G401 (cell line): Measurements from ENCODE around the gene PLOD2. TPM values are rescaled to one million over a fixed set of nuclear protein-coding genes. Genes with fewer than 3 reads are reported as not detected.

Experiments used
- DNase-seq: peaks from one replicate; pipeline ENCODE4 v3.0.0-alpha.2; 2015; ENCODE audit warnings: low spot score
- in situ Hi-C: cut with HindIII; loops from 2 replicates; pipeline ENCODE4 v1.10.0; 2016; ENCODE audit warnings: low sequenced_read_pairs, mixed read lengths
- total RNA-seq: library from RNA; depleted of rRNA; stranded (reverse); fragments of >200 nt; shearing (Covaris generic); gene quantifications from 2 replicates; pipeline ENCODE4 v1.2.3, GENCODE V29; 2014

PLOD2 gene
- total RNA-seq, 1 experiment from 2014 or later, result 0.17 TPM

DNA sequence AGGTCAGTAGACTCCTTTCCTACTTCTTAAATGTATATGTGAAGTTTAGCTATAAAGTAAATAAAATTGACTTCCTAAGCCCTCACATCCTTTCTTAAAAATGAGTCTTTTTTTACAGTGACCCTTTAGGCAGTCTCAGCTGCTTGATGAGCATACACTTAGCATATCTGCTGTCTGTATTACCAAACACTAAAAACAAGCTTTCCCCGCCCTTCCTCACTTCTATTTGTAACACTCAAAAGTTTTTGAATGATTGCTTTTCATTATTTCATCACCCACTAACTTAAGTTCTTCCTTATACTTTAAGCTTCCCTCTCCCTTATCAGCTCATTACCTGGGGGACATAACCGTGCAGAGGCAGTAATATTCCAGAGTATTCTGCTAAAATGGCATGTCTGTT lies 89.4 kb downstream of the PLOD2 start:
- in situ Hi-C loops, result no loop called here

DNA sequence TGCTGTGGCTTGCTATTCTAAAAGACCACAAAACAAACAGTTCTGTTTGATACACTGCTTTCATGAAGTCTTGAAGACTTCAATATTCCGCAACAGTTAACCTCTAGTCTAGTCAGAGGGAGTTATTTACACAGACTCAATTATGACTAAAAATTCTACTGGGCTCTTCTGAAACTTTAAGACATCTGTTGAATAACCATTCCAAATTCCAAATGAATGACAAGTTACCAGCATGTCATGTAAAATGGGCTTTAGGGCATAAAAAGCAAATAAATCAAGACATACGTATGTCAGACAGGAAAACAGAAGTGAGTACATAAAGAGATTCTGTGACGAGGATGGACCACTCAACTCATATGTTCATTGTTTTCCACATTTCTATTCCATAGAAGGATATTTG lies 93.9 kb downstream of the PLOD2 start:
- no peak for DNase-seq
- in situ Hi-C loops, result no loop called here

More for the DNA sequence above, 89.4 kb downstream of the PLOD2 start:
- DNase-seq, result no peak

DNA sequence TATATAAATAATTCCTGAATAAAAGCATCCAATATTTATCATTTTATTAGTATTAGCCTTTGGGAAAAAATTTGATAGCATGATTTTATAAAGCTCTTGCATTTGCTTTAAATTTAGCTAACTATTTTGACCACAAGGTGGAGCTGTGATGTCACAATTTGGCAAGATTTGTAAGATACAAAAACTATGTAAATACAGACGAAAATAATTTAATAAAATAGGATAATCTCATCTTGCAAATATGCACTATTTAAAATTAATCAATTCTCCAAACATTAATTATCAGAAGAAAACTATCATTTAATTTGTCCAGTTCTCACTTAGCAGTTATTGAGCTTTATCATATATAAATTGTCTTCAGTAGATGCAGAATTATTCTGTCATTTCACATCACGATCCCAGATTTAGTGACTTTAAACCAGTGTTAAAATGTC lies 95.4 kb downstream of the PLOD2 start:
- DNase-seq, result peak; percentile 71
- in situ Hi-C loops, result no loop called here

DNA sequence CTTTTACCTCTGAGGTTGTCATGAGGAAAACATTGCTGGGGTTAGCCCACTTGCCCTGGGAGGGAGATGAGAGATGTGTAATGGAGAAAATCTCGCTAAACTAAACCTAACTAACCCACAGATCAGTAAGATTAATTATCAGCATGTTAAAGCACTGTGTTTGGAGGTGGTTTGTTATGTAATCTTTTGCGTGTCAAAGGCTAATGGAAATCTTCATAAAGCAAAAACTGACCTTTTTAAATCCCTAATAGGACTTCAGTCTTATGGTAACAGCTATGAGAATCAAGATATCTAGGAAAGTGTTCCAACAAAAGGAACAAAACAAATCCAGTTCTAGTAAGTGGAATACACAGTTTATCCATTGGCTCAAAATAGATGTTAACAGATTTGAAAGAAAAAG lies 102.7 kb downstream of the PLOD2 start:
- in situ Hi-C loops, result no loop called here
- DNase-seq, result no peak

- in situ Hi-C loops, result no loop called here
- no peak for DNase-seq
Measured at GRCh38 chr3:146052791-146053310, 108.1 kb downstream of the PLOD2 start.

- no peak for DNase-seq
- in situ Hi-C loops, result no loop called here
Measured at GRCh38 chr3:146052056-146052790, 108.8 kb downstream of the PLOD2 start.

DNA sequence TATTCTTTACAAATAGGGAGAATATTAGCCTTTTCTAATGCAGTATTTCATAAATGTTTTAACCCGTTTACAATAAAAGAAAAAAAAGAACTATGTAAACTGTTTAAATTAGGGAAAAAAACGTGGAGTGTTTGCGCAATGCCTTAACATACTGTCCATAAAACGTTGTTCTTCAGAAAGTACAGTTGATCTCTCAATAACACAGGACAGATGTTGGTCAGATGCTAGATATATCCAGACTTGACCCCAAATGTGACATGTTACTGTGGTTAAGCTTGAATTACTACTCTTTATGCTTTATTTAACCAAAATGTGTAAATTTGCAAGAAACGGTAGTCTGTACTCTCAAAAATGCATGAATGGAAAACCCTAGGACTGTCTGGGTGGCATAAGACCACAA lies 110.3 kb downstream of the PLOD2 start:
- no peak for DNase-seq
- in situ Hi-C loops, result no loop called here

DNA sequence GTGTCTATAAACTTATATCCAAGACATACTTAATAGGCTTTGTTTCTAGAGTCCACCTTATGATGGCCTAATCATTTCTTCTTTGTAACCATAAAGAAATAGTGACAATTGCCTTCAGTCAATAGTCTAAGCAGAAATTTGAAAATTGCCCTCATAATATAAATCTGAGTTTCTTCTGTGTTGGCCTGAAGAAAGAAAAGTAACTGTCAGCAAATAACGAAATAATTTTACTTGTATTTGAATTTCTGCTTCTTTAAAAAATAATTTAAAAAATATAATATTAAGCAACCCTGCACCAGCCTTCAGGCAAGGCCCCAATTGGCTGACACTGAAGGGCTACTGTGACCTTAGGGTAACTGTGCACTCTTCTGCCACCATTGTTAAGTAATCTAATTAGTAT lies 113.5 kb downstream of the PLOD2 start:
- in situ Hi-C loops, result no loop called here
- no peak for DNase-seq

- no peak for DNase-seq
- in situ Hi-C loops, result no loop called here
Measured at GRCh38 chr3:146044046-146044445, 116.9 kb downstream of the PLOD2 start.

- in situ Hi-C loops, result no loop called here
- DNase-seq, result no peak
Measured at GRCh38 chr3:146040630-146041029, 120.4 kb downstream of the PLOD2 start.

GRCh38 chr3:146037697-146038096 lies 123.3 kb downstream of the PLOD2 start:
- in situ Hi-C loops, result no loop called here
- DNase-seq, result no peak

GRCh38 chr3:146036281-146036680 lies 124.7 kb downstream of the PLOD2 start:
- in situ Hi-C loops, result no loop called here

GRCh38 chr3:146035366-146035765 lies 125.6 kb downstream of the PLOD2 start:
- DNase-seq, result no peak
- in situ Hi-C loops, result no loop called here

More at GRCh38 chr3:146036281-146036680, 124.7 kb downstream of the PLOD2 start:
- no peak for DNase-seq

GRCh38 chr3:146033950-146034349 lies 127.0 kb downstream of the PLOD2 start:
- in situ Hi-C loops, result no loop called here
- DNase-seq, result no peak

- DNase-seq, result no peak
Measured at GRCh38 chr3:146026547-146026946, 134.4 kb downstream of the PLOD2 start.

GRCh38 chr3:146024260-146024659 lies 136.7 kb downstream of the PLOD2 start:
- no peak for DNase-seq
- in situ Hi-C loops, result no loop called here

More at GRCh38 chr3:146026547-146026946, 134.4 kb downstream of the PLOD2 start:
- in situ Hi-C loops, result no loop called here

DNA sequence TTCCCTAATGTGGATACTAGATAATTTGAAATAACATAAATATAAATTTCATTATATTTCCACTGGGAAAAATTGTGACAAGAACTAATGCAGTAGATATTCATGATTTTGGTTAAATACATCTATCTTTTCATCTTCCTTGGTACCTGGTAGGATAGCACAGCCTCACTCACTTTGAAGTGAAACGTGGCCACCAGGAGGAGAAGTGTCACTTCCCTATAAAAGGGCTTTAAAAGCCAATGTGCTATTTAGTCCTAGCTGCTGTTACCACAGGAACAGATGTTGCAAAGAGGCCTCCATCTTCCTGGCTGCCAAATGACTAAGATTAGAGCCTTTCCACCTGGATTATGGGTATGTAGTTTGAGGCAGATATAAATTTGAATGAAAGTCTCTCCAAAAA lies 140.0 kb downstream of the PLOD2 start:
- no peak for DNase-seq
- in situ Hi-C loops, result no loop called here

GRCh38 chr3:146019508-146019907 lies 141.5 kb downstream of the PLOD2 start:
- no peak for DNase-seq
- in situ Hi-C loops, result no loop called here
